ENCODE data around the gene TMEM218.
A peak's percentile ranks its signal among the peaks of the same experiment; 100 is the strongest.
"Not testable (repeated sequence)": the region's sequence is repeated elsewhere in the genome, so short reads cannot be mapped to it uniquely, and the experiment has no call there.

The TMEM218 gene

DNA sequence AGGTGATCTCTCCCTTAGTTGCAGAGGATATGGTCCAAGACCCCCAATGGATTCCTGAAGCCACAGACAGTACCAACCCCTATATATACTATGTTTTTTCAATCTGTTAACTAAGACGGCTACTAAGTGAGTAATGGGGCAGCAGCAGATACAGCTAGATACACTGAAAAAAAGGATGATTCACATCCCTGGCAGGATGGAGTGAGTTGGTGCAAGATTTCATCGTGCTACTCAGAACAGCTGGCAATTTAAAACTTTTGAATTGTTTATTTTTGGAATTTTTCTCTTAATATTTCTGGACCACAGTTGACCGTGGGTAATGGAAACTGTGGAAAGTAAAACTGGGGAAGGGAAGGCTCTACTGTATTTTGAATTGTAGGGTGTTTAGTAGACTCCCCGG lies 17.0 kb upstream of the TMEM218 start:
- no peak for DNase-seq

DNA sequence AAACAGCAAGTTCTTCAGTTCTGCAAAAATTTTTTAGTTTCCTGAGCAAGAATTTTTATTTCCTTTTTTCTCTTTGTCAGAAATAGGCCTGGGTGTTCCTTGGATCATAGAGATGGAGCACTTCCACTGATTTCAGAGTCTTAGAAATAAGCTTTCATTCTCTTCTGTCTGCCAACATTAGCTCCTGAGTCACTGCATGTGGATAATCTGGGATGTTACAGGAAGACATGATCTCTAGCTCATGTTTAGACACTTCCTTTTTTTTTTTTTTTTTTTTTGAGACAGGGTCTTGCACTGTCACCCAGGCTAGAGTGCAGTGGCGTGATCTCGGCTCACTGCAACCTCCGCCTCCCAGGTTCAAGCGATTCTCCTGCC lies 13.2 kb upstream of the TMEM218 start:
- DNase-seq = no peak

DNA sequence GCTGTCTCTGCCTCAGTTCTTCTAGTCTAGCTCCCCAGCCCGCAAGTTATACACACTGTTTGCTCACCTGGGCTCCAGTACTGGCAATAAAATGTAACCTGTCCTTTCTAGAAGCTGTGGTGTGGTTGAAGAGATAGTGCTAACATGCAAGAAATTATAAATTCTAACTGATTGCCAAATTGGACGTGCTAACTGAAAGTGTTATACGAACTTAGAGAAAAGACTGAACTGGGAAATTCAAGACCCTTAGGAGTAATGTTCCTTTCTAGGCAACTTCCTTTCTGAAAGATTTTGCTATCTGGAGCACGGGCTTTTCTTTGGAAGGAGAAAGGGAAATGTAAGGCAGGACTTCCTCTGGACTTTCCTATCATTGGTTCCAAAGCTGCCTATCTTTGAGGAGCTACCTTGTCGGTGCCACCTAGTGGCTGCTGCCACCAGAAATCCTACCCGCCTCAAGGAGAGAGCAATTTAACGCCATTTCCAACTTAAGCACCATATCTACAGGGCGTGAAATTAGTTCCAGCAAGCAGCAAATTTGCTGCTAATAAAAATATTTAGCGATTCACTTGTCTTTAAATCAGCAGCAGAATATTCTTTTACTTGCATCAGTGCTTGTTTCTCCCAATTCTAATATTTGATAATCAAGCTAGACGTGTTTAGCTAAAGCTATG lies 12.7 kb upstream of the TMEM218 start:
- DNase-seq = peak; percentile 36 to 55

DNA sequence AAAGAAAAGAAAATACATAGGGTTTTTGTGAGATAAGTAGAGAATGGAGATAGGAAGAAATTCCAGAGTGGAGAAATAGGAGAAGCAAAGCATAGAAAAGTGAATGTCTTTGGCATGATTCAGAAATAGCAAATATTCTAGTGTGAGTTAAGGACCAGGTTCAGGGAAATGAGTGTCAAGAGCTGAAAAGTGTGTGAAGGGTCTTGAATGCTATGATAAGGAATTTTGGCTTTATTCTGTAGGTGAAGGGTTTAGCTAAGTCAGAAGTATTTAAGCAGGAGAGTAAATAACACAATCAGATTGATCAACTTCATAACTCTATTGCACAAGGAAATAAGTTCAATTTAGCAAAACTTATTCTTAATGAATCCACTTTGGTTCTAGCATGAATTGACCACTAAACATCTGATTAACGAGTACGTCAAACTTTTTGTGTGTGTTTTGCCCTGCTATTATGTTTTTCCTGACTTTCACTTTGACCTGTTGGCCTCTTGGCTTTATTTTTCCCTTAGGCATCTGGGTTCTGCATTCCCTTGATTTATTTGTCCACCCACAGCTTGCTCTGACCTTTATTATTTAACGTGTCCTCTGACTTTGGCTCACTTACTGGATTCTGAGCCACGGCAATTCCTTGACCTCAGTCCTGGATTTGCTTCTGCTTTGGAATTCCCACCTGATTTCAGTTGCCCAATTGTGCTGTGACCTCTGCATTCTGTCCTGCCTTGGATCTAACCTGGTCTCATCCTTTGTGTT lies 11.9 kb upstream of the TMEM218 start:
- DNase-seq = no peak

DNA sequence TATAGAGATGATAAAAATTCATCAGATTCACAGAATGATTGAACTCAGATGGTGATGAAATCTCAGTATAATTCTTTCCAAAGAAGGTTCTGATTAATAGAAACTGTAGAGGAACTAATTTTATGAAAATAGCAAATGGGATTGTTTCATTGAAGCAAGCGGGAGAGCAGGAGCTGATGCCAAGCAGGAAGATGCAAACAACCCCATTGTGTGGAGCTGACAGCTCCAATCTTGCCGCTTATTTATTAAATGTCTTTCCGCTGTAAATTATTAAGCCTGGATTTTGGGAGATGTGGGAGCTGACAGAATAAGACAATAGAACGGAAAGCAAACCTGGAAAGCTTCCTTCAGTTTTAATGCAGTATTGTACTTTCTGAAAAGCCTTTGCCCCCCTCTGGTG lies 6.0 kb upstream of the TMEM218 start:
- DNase-seq = no peak

DNA sequence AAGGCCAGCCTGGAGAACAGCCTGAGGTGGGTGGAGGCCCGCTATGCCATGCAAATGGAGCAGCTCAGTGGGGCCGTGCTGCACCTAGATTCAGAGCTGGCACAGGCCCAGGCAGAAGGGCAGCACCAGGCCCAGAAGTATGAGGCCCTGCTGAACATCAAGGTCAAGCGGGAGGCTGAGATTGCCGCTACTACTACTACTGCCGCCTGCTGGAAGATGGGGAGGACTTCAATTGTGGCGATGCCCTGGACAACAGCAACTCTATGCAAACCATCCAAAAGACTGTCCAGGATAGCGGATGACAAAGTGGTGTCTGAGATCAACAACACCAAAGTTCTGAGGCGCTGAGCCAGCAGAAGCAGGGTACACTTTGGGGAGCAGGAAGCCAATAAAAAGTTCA lies 3.1 kb upstream of the TMEM218 start:
- DNase-seq = no peak

GRCh38 chr11:125112208-125112604 lies 780 bp upstream of the TMEM218 start:
- DNase-seq = no peak

GRCh38 chr11:125111001-125111342 lies 454 bp downstream of the TMEM218 start:
- no peak for DNase-seq

DNA sequence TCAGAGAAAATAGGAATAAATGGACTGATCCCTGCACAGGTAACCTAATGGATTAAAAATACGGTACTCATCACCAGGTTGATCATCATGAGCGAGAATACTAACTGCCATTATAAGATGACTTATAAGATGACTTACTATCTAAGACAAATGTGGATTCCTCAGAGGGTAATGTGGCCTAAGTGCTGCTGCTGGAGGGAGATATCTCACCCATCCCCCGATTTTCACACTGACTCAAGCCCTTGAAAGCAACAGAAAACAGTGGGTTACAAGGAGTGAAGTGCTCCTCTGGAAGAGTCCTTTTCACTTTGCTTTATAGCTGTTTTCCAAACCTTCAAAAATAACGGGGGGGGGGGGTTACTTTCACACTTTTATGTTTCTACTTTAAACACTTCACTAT lies 920 bp downstream of the TMEM218 start:
- no peak for DNase-seq

GRCh38 chr11:125108469-125108868 lies 3.0 kb downstream of the TMEM218 start:
- no peak for DNase-seq

- no peak for DNase-seq
Observed at GRCh38 chr11:125105926-125106325, 5.5 kb downstream of the TMEM218 start.

DNA sequence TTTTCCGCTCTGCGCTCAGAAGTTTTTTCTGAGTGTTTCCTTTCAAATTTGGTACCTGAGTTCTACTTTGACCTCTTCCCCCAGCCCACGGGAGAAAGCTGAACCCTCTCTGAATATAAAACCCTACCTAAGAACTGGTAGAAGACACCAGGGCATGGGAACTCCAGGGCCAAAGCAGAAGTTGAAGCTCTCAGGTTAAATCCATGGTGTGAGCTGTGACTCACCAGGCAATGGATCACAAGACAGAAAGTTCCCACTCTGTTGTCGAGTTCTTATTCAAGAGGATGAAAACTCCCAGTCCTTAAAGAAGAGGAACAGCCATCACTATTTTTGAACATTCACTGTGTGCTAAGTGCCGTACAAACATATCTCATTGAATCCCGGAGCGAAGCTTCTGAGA lies 8.9 kb downstream of the TMEM218 start:
- no peak for DNase-seq

DNA sequence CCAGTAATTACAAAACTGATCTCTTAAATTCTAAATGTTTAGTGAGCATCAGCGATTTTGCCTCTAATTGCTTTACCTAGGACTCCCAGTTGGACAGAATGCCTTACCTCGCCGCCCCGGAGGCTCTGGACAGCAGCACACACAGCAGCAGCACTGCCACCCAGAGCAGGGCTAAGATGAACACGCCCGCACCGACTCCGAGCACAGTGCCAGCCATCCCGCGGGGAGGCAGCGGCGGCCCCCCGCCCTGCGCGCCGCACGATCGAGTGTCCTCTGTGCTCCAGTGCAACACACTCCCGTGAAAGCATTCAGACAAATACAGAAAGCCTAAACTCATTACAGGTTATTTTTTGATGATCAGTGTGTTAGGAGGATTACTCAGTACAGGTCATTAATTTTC lies 9.4 kb downstream of the TMEM218 start:
- no peak for DNase-seq

GRCh38 chr11:125101596-125101995 lies 9.8 kb downstream of the TMEM218 start:
- no peak for DNase-seq

- DNase-seq = no peak
Observed at GRCh38 chr11:125100136-125100535, 11.3 kb downstream of the TMEM218 start.

DNA sequence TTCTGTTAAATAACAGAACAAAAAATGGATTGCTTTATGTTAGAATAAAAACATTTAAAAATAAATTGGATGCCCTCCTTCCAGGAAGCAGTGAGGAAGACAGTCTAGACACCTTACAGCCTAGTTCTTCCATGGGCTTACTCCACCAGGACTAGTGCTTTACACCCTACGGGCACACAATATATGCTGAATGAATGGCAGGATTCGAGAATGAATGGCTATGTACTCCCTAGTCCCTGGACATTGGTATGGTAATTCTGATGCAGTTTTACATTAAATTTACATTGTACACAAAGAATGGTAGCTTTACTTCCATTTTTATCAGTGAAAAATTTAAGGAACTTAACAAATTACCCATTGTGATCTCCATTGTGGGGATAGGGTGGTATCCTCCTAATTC lies 16.7 kb downstream of the TMEM218 start:
- no peak for DNase-seq

- no peak for DNase-seq
Observed at GRCh38 chr11:125093502-125093901, 17.9 kb downstream of the TMEM218 start.

- DNase-seq = no peak
Observed at GRCh38 chr11:125092669-125093068, 18.8 kb downstream of the TMEM218 start.

- no peak for DNase-seq
Observed at GRCh38 chr11:125091877-125092664, 19.4 kb downstream of the TMEM218 start.

- peak in 1 of 2 experiments; percentile 8 for DNase-seq
Observed at GRCh38 chr11:125091247-125091876, 20.1 kb downstream of the TMEM218 start.

GRCh38 chr11:125090816-125091215 lies 20.6 kb downstream of the TMEM218 start:
- no peak for DNase-seq

GRCh38 chr11:125090151-125090550 lies 21.3 kb downstream of the TMEM218 start:
- DNase-seq = not testable (repeated sequence)

DNA sequence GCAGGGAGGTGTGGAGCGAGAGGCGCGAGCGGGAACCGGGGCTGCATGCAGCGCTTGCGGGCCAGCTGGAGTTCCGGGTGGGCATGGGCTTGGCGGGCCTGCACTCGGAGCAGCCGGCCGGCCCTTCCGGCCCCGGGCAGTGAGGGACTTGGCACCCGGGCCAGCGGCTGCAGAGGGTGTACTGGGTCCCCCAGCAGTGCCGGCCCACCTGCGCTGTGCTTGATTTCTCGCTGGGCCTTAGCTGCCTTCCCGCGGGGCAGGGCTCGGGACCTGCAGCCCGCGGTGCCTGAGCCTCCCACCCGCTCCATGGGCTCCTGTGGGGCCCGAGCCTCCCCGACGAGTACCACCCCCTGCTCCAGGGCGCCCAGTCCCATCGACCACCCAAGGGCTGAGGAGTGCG lies 21.9 kb downstream of the TMEM218 start:
- DNase-seq = not testable (repeated sequence)

Data from SHP77 (cell line).